ENCODE data around the gene ACTN2.

Gene ACTN2

DNA sequence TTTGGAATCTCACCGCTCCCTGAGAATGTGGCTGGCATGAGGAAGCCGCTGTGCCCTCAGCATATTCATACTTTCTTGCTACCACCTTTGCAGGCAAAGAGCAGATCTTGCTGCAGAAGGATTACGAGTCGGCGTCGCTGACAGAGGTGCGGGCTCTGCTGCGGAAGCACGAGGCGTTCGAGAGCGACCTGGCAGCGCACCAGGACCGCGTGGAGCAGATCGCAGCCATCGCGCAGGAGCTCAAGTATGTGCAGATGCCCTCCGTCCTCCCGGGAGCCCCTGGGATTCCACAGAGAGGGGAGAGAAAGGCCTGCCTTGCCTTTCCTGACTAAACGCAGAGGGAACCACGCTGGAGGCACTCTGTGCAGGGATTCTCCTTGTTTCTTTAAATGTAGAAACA lies 58.2 kb downstream of the ACTN2 start:
- DNase-seq: no peak

DNA sequence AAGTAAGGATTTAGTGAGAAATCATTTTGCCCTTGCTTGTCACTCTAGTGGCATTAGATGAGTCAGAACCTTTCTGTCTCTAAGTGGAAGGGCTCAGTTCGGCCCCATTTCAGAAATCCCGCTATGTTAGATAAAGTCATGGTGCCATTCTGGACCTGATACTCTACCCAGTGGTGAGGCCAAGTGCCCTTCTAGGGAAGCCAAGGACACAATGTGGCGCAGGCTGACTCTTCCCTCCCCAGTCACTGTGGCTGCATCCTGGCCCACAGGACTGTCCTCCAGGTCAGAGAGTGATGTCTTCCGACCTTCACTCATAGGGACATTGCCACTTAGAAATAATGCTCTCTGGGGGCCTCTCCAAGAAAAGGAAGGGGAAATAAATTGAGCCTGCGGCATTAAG lies 60.5 kb downstream of the ACTN2 start:
- DNase-seq: no peak

DNA sequence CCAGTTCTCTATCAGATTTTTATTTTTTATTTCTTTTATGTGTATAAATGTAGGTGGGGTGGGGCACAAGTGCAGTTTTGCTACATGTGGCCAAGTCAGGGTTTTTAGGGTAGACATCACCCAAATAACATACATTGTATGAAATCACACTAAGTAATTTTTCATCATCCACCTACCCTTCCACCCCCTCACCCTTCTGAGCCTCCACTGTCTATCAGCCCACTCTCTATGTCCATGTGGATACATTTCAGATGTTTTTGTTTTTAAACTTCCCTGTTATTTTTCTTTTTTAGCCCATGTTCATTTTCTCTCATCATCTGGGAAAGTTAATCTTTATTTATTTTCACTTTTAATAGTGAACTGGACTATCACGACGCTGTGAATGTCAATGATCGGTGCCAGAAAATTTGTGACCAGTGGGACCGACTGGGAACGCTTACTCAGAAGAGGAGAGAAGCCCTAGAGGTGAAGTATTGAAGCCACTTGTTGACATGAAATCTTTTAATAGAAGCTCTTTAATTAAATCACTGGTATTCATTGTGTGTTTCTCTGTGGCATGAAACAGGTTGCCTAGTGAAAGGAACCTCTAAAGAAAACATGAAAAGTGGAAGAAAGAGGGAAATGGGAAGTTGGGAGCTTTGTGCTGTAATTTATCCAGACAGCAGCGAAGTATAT lies 61.1 kb downstream of the ACTN2 start:
- no peak for DNase-seq

DNA sequence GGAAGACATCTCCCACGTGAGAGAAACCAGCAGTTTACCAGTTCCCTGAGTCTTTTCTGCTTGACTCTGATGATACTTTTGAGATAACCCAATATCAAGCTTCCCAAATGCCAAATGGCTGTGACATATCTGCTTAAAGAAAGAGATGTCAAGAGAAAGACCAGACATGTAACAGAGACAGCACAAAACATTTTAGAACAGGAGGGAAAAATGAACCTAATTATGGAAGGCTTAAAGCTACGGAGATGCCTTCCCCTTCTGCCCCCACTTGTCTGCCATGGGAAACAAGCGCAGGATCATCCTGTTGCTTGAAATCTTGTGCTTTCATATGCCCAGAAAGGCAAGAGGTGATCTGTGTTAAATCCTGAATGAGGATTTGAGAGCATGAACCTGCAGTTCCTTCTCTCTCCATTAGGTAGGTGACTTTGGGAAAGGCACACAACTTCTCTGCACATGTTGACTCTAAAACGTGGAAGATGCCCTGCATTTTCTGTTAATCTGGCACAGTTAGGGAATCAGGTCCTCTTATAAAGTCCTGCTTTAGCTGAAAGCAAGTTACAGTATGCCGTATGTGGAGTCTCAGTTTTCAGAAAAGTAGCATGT lies 62.1 kb downstream of the ACTN2 start:
- no peak for DNase-seq

DNA sequence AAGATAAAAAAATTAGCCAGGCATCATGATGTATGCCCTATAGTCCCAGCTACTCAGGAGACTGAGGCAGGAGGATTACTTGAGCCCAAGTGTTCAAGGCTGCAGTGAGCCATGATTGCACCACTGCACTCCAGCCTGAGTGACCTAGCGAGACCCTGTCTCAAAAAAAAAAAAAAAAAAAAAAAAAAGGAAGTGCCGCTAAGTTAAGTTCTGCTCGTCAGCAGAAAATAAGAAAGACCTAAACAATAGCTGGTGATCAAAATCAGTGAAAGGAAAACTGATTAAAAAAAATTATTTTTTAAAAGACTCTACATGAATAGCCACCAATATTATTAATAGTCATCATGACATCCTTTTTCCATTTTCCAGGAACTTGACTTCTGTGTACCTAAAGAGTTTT lies 64.6 kb downstream of the ACTN2 start:
- no peak for DNase-seq

DNA sequence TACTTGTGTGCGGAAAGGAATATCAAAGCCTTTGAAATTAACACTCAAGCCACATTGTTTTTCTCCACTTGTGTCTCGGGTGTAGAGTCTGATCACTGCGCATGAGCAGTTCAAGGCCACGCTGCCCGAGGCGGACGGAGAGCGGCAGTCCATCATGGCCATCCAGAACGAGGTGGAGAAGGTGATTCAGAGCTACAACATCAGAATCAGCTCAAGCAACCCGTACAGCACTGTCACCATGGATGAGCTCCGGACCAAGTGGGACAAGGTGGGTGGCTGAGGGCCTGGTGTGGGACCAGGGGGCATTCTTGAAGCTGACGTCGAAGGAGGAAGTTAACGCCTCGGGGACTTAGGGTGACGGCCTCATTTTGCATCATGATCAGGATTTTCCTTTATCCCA lies 65.1 kb downstream of the ACTN2 start:
- no peak for DNase-seq

DNA sequence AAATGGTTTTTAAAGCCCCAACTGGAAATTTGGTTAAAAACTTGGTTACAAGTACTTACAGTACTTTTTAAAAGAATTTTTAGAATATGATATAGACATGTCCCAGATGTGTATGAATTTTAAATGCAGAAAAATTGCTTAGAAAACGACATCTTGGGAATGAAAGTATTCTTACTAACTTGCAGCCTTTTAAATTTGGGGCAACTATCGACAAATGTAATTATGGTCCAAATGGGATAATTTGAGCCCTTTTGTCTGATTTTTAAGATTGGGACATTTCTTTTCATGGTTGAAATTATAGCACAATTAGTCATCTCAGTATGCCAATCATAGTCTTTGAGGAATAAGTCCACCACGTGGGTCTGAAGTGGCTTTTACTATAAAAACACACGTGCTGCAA lies 65.6 kb downstream of the ACTN2 start:
- DNase-seq: no peak

DNA sequence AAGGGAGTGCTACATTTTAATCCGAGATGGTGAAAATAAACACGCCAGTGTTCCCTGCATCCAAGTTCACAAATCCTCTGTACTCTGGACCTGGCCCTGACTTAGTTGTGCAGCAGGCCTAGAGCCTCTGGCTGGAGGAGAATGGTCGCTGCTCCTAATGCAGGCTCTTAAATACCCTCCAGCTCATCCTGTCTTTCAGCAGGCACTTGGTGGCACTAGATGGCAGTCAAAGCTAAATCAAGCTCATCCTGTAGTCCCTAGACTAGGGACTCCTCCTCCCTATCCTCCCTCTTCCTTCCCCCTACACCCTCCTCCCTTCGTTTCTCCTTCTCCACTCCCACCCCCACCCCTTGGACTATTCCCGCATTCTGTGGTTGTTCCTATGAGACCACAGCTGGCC lies 67.2 kb downstream of the ACTN2 start:
- no peak for DNase-seq

DNA sequence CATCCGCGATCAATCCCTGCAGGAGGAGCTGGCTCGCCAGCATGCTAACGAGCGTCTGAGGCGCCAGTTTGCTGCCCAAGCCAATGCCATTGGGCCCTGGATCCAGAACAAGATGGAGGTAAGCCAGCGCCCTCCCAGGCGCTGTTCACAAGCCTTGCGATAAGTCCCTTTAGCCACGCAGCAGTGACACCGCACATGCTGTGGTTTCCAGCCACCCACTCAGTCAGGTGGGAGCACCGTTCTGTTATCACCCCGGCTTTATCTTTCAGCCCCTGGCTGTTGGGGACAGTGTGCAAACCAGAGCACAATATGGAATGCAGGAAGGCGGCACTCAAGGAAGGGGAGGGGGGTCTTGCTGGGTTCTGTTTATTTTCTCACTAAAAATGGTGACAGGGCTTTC lies 67.7 kb downstream of the ACTN2 start:
- no peak for DNase-seq

DNA sequence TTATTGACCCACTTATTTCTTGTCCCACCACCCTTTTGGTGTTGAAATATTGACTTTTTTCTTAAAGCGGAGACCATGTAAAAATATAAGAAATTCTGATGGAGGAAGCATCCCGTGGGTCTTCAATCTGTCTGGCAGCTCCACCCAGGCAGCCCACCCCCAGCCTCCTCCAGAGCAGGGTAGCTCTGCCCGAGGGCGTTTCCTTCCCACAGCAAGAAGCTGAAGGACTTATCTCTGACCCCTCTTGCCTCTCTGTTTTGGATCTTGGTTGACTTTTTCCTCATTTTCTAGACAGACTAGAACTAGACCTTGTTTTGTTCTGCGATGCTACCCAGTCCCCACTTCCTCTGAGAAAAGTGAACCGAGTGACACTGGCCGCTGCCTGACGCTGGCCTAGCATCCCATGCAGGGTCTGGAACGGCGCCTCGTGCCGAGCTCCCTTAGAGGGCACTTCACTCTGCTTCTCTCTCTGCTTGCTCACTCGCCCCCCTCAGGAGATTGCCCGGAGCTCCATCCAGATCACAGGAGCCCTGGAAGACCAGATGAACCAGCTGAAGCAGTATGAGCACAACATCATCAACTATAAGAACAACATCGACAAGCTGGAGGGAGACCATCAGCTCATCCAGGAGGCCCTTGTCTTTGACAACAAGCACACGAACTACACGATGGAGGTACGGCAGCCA lies 68.4 kb downstream of the ACTN2 start:
- DNase-seq: no peak

DNA sequence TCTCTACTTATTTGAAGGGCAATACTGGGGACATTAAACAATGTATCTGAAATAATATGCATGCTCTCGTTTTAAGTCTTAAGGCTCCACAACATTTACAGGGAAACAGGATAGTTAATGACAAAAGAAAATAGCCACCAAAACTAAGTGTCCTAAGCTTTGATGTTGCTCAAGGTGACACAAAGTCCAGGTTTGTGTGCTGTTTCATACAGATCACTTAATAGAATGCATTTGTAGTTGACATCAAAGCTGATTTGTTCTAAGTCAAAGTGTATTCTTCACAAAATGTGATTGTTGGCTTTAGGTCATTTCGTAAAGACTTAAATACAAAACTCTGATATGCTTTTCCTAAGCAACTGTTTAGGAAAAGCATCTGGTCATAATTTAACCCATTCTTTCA lies 71.3 kb downstream of the ACTN2 start:
- no peak for DNase-seq

DNA sequence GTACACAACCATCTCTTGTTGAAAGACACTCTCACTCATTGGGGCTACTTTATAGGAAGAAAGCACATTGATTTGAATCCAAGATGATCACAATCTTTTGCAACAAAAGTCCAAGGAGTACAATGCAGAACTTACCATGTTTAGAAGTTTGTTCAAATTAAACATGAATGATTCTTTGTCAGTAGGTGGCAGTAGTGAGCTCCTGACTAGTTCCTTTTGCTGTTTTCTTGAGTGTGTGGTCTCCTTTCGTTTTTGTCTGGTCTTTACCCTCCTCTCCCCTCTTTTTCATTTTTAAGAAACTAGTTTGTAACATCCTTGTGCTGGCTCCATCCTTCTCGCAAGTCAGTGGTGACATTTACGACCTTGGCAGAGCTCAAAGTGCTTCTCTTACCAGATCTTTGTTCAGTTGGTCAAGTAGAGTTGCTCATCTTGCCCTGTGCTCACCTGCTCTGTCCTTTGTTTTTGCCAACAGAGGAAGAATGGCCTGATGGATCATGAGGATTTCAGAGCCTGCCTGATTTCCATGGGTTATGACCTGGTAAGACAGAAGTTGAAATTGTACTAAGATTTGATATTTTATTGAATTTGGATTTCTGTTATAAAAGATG lies 73.1 kb downstream of the ACTN2 start:
- DNase-seq: no peak

DNA sequence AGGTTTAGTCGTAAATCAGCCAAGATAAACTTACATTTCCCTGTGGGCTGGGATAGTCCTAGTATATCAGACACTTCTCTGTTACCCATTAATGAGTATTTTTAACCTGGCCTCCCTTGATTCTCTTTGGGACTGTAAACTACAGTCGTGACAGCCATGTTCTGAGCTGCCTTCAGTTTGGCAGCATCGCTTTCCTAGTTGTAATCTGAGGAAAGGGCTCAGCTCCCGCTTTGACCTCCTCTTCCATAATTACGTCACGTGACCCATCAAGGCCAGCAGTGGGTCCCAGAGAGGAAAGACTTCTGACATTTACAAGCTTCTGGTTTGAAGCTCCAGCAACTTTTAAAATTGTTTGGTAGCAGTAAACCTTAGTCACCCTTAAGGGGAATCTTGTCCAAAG lies 74.2 kb downstream of the ACTN2 start:
- no peak for DNase-seq

DNA sequence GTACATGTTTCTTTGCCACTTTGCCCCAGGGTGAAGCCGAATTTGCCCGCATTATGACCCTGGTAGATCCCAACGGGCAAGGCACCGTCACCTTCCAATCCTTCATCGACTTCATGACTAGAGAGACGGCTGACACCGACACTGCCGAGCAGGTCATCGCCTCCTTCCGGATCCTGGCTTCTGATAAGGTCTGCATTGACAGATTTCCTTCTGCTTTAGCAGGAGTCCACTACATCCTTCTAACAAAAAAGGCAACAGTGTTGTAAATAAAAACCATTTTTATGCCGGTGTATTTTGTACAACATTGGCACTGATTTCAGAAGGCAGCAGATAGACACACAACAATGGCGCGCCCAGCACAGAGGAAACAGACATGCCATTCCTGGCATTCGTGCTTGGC lies 74.7 kb downstream of the ACTN2 start:
- DNase-seq: no peak

DNA sequence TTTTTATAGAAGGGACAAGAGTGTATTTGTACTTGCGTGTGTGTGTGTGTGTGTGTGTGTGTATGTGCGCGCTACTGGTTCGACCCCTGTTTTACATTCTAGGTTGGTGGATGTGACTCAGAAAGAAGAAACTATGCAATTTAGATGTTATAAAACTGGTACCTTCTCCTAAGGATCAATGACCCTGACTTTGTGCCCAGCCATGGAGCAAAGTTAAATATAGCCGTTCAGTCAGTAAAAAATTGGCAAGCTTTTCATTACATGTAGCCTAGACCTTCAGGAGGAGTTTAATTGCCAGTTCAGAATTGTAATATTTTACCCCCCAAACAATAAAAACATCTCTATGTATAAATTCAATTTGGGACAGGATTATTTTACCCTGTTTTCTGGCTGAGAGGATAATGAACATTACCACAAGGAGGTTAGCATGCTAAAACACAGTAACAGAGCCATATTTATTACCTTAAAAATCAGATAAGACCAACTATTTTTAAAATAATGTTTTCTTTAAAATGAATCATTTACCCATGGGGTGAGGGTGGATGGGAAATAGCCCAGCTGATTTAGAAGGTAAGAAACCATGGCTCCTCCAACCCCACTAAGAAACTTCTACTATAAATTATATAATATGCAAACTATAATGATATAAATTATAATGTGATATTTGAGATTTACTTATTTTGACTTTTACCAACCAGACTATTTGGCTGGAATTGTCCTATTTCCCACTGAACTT lies 75.3 kb downstream of the ACTN2 start:
- DNase-seq: no peak

DNA sequence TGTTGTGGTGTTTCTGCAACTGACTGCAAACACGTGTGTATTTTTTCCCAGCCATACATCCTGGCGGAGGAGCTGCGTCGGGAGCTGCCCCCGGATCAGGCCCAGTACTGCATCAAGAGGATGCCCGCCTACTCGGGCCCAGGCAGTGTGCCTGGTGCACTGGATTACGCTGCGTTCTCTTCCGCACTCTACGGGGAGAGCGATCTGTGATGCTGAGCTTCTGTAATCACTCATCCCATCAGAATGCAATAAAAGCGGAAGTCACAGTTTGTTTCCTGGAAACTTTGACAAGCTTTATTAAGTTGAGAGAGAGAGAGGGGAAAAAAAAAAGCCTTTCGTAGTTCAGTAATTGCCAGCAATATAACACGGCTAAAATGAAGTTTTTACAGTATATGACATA lies 76.1 kb downstream of the ACTN2 start:
- DNase-seq: no peak

DNA sequence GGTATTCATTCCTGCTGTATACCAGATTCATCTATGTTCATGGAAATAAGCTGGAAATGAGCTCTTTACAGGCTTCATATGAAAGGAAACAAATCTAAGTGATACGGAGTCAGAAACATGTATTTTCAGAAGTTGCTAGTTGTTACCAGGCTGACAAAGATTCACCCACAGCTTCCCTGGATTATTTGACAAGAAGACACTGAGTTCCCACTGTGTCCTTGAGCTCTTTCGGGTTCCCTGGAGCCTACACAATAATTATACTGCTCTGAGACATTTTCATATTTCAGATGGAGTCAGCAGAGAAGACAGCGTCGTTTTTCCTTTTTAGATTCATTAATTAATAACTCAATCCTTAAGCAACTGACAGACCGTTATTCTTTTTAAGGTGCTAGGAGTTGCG lies 79.5 kb downstream of the ACTN2 start:
- DNase-seq: no peak

DNA sequence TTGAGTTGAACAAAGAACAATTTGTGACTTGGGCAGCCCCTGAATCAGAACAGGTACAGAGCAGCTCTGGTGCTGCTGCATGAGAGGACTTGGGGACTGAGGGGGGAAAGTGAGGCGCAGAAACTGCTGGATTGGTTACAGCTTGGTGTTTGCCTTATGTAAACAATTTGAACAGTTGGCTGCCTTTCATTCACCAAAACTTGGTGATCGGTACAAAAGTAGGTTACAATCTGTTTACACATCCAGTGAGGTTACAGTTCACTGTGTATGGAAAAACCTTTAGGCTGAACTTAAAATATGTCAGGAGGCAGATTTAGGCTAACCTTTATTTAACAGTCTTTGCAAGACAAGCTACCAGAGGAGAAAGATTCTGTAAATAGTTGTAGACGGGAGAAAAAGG lies 80.2 kb downstream of the ACTN2 start:
- DNase-seq: no peak

DNA sequence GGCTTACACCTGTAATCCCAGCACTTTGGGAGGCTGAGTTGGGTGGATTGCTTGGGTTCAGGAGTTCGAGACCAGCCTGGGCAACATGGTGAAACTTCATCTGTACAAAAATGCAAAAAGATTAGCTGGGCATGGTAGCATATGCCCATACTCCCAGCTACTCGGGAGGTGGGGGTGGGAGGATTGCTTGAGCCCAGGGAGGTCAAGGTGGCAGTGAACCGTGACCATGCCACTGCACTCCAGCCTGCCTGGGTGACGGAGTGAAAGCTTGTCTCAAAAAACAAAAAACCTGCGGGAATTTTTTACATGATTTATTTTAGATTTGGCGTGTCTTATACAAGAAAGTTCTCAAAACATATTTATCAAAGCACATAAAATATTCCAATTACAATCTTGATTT lies 81.0 kb downstream of the ACTN2 start:
- DNase-seq: no peak

DNA sequence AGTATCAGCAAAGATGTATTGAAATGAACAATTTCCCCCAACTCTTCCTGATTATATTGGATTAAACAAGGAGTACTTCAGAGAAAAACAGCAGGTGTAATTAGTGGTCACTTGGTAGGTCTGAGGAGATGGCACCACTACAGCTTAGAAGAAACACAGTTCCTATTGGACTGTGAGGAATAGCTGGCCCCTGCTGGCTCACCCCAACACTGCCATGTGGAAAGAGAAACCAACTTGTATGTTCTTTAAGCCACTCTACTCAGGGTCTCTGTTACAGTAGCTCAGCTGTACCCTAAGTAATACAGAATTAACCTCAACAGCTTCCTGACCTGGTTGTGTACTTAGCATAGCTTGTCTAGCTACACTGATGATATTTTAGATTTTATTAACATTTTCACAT lies 82.3 kb downstream of the ACTN2 start:
- no peak for DNase-seq

DNA sequence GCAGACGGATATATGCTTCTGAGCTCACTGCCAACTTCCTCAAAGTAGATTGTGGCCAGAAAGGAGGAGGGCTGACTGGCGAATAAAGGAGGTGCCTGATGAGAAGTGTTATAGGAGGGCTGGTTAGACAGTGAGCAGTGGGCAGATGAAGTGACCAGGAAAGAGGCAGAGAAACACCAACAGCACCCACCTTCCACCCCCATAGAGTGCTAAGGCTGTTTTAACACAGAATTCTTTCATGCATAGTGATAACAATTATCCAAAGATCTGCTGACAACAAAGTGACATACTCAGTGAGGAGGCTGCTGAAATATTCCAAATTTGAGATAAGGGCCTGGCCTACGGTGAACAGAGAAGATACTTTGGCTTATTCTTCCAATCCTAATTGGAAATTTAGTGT lies 87.6 kb downstream of the ACTN2 start:
- DNase-seq: no peak

DNA sequence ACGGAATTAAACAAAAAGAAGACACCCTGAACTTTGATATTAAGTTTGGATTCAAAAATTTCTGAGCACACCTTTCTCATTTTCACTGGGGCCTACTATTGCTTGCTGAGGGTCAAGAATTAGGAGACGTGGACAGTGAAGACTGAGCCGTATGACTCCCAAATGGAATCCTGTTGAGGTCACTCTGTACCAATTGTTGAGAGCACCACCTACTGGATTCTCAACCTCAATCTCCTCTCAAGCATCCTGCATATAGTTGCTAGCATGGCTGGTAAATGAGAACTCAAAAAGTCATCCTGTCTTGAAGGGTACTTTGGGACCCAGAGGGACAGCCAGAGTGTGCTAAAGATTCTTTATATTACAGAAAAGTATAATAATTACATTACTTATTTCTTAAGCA lies 88.6 kb downstream of the ACTN2 start:
- no peak for DNase-seq

DNA sequence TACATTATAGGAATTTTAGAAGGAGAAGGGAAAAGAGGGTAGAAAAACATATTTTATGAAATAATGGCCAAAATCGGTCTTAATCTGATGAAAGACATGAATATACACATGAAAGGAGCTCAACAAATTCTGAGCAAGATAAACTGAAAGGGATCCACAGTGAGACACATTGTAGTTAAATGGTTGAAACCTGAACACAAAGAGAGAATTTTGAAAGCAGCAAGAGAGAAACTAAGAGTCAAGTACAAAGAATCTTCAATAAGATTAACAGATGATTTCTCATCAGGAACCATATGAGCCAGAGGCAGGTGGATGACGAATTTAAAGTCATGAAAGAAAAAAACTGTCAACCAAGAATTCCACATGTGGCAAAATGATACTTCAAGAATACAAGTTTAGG lies 93.0 kb downstream of the ACTN2 start:
- DNase-seq: no peak

DNA sequence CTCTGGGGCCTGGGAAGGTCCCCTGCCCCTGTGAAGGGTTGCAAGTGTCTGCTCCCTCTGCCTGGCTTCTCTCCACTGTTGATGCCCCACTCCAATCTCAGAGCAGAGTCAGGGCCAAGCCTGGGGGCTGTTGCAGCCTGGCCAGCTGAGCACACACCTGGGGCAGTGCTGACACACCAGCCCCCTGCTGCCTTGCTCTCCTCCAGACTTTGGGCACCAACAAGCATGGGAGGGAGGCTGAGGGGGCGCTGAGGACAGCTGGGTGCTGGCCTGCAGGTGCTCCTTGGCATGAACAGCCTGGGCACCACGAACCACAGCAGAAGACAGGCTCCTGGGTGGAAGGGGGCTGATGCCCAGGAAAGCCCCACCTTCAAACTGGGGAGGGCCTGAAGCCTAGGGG lies 99.2 kb downstream of the ACTN2 start:
- DNase-seq: no peak

Data from cortex of kidney (tissue), 1 donor.